IMR-90 (cell line): ENCODE measurements around the gene DMAC2. TPM values are rescaled to one million over a fixed set of nuclear protein-coding genes. Genes with fewer than 3 reads are reported as not detected.

Experiments used
- ATAC-seq: fragments of 200-7000 bp; cut with Tn5 transposase; 2 replicates; pipeline ENCODE4 v1.9.1; 2020; ENCODE audit warnings: low read depth, mild to moderate bottlenecking, moderate library complexity
- BruUV-seq: library from RNA; stranded (reverse); fragments of 400-500 nt; replicated peaks from 2 replicates; lab custom pipeline; 2021; lab: Mats Ljungman, UMichigan
- CTCF ChIA-PET: fragments of 300-600 bp; formaldehyde crosslinking; extraction: SDS; loops from one replicate; lab custom pipeline; 2021; ENCODE audit warnings: antibody characterized with exemption; lab: Yijun Ruan, JAX
- POLR2A ChIA-PET: fragments of 300-600 bp; sonication (Branson Sonifier 250); formaldehyde crosslinking; loops from one replicate; lab custom pipeline; 2022; ENCODE audit warnings: antibody characterized with exemption; ENCODE audit not compliant: unreplicated experiment; lab: Charles Lee
- DNase-seq: peaks from one replicate; pipeline ENCODE4 v3.0.0; 2013
- H2AFZ ChIP-seq: replicated peaks from 2 replicates; pipeline ENCODE3; 2013; ENCODE audit warnings: low read length, mild to moderate bottlenecking; ENCODE audit not compliant: poor library complexity
- H2AK5ac ChIP-seq: 2 replicates; pipeline ENCODE4 v1.6.1; 2013; ENCODE audit warnings: low read depth, low read length, inconsistent platforms
- H2AK9ac ChIP-seq: replicated peaks from 2 replicates; pipeline ENCODE3; 2013; ENCODE audit warnings: mild to moderate bottlenecking, low read depth, low read length, moderate library complexity; ENCODE audit not compliant: poor library complexity
- H2BK120ac ChIP-seq: 2 replicates; pipeline ENCODE4 v1.6.1; 2013; ENCODE audit warnings: low read depth, low read length, inconsistent platforms
- H2BK15ac ChIP-seq: 3 replicates; pipeline ENCODE4 v1.6.1; 2013; ENCODE audit warnings: low read depth, low read length, inconsistent platforms
- H2BK20ac ChIP-seq: 2 replicates; pipeline ENCODE4 v1.6.1; 2013; ENCODE audit warnings: low read depth, mild to moderate bottlenecking, inconsistent platforms, low read length, moderate library complexity
- H2BK5ac ChIP-seq: 2 replicates; pipeline ENCODE4 v1.6.1; 2013; ENCODE audit warnings: mild to moderate bottlenecking, low read depth, low read length, inconsistent platforms; ENCODE audit not compliant: poor library complexity, severe bottlenecking
- H3K14ac ChIP-seq: replicated peaks from 2 replicates; pipeline ENCODE4 v1.6.1; 2013; ENCODE audit warnings: low read depth, low read length, inconsistent platforms
- H3K18ac ChIP-seq: 2 replicates; pipeline ENCODE4 v1.6.1; 2013; ENCODE audit warnings: low read depth, low read length, control low read depth
- H3K23ac ChIP-seq: 2 replicates; pipeline ENCODE4 v1.6.1; 2013; ENCODE audit warnings: low read depth, low read length, inconsistent platforms
- H3K27ac ChIP-seq: 2 replicates; pipeline ENCODE4 v1.5.1; 2013; ENCODE audit warnings: mild to moderate bottlenecking, control low read depth, low read length; ENCODE audit not compliant: insufficient read depth
- H3K27me3 ChIP-seq: 2 replicates; pipeline ENCODE4 v1.6.1; 2013; ENCODE audit warnings: low read length; ENCODE audit not compliant: control insufficient read depth, insufficient read depth
- H3K36me3 ChIP-seq: 2 replicates; pipeline ENCODE4 v1.6.1; 2013; ENCODE audit warnings: low read length, mixed read lengths; ENCODE audit not compliant: control insufficient read depth, insufficient read depth
- H3K4ac ChIP-seq: 2 replicates; pipeline ENCODE4 v1.6.1; 2013; ENCODE audit warnings: low read depth, low read length, inconsistent platforms
- H3K4me1 ChIP-seq: 2 replicates; pipeline ENCODE4 v1.6.1; 2013; ENCODE audit warnings: low read length, mixed read lengths; ENCODE audit not compliant: control insufficient read depth, insufficient read depth
- H3K4me2 ChIP-seq: 2 replicates; pipeline ENCODE4 v1.6.1; 2013; ENCODE audit warnings: low read depth, mild to moderate bottlenecking, control low read depth, low read length, moderate library complexity
- H3K4me3 ChIP-seq: 2 replicates; pipeline ENCODE4 v1.5.1; 2013; ENCODE audit warnings: low read depth, mild to moderate bottlenecking, control low read depth, low read length, moderate library complexity; ENCODE audit not compliant: insufficient read depth
- H3K56ac ChIP-seq: 2 replicates; pipeline ENCODE4 v1.6.1; 2013; ENCODE audit warnings: low read length, inconsistent platforms; ENCODE audit not compliant: insufficient read depth; ENCODE audit errors: extremely low read depth
- H3K79me1 ChIP-seq, 2 experiments: 2 replicates each; pipeline ENCODE4 v1.6.1; 2013; ENCODE audit warnings: low read length in 2 of 2, inconsistent platforms in 1 of 2, low read depth in 1 of 2
- H3K9ac ChIP-seq: 2 replicates; pipeline ENCODE4 v1.6.1; 2013; ENCODE audit warnings: low read depth, low read length, control low read depth
- H3K9me1 ChIP-seq: 2 replicates; pipeline ENCODE4 v1.6.1; 2013; ENCODE audit warnings: low read length, inconsistent platforms; ENCODE audit not compliant: insufficient read depth
- H3K9me3 ChIP-seq: 2 replicates; pipeline ENCODE4 v1.6.1; 2013; ENCODE audit warnings: low read length; ENCODE audit not compliant: control insufficient read depth, insufficient read depth
- H4K20me1 ChIP-seq: 2 replicates; pipeline ENCODE4 v1.6.1; 2013; ENCODE audit warnings: low read length, inconsistent platforms; ENCODE audit not compliant: insufficient read depth
- H4K5ac ChIP-seq: 2 replicates; pipeline ENCODE4 v1.6.1; 2013; ENCODE audit warnings: mild to moderate bottlenecking, low read depth, low read length, control low read depth
- H4K8ac ChIP-seq, 2 experiments: 2 replicates each; pipeline ENCODE4 v1.6.1; 2013; ENCODE audit warnings: low read depth in 2 of 2, low read length in 2 of 2, control low read depth in 1 of 2, inconsistent platforms in 1 of 2
- H4K91ac ChIP-seq: 2 replicates; pipeline ENCODE4 v1.6.1; 2013; ENCODE audit warnings: low read depth, low read length, inconsistent platforms; ENCODE audit not compliant: insufficient read depth
- CEBPB ChIP-seq: IDR thresholded peaks from 2 replicates; pipeline ENCODE4 v1.6.1; 2012; ENCODE audit warnings: low read depth, low read length, improper control_type of control experiment
- CHD1 ChIP-seq: IDR thresholded peaks from 2 replicates; pipeline ENCODE4 v1.6.1; 2012; ENCODE audit warnings: low read depth, low read length, improper control_type of control experiment
- CTCF ChIP-seq: conservative IDR thresholded peaks from 2 replicates; pipeline ENCODE4 v1.5.1; 2012; ENCODE audit warnings: mild to moderate bottlenecking, low read depth, low read length, improper control_type of control experiment
- FOS ChIP-seq: fragments of 150-350 bp; IDR thresholded peaks from 2 replicates; pipeline ENCODE4 v1.6.1; 2016; ENCODE audit warnings: low read depth, low read length
- MAZ ChIP-seq: IDR thresholded peaks from 2 replicates; pipeline ENCODE4 v1.6.1; 2012; ENCODE audit warnings: low read depth, mild to moderate bottlenecking, low read length, improper control_type of control experiment, moderate library complexity, borderline replicate concordance
- MXI1 ChIP-seq: IDR thresholded peaks from 2 replicates; pipeline ENCODE4 v1.6.1; 2012; ENCODE audit warnings: low read depth, mild to moderate bottlenecking, low read length, moderate library complexity, borderline replicate concordance
- POLR2A ChIP-seq: IDR thresholded peaks from 2 replicates; pipeline ENCODE4 v1.6.1; 2012; ENCODE audit warnings: mild to moderate bottlenecking, low read depth, low read length
- RAD21 ChIP-seq: IDR thresholded peaks from 2 replicates; pipeline ENCODE4 v1.6.1; 2012; ENCODE audit warnings: low read length, improper control_type of control experiment
- RFX5 ChIP-seq: IDR thresholded peaks from 2 replicates; pipeline ENCODE4 v1.8.0; 2012; ENCODE audit warnings: low read depth, mild to moderate bottlenecking, low read length, moderate library complexity
- WGBS, 2 experiments: methylation state at CpG; one replicate each; pipeline versions ENCODE4 v1.1.5 to v1.1.7; 2013; ENCODE audit warnings: missing lambda C conversion rate in 2 of 2; ENCODE audit not compliant: insufficient read length in 1 of 2; ENCODE audit errors: extremely low coverage in 2 of 2; 5-methylcytosine and 5-hydroxymethylcytosine counted together
- dilution Hi-C: fragments of 300-500 bp; cut with HindIII; formaldehyde crosslinking; loops from one replicate; pipeline ENCODE4 v1.14.3; 2018; ENCODE audit warnings: low sequenced_read_pairs; ENCODE audit not compliant: unreplicated experiment
- in situ Hi-C: fragments of 300-500 bp; cut with MboI; formaldehyde crosslinking; loops from 3 replicates; pipeline ENCODE4 v1.14.3; 2019; ENCODE audit warnings: low sequenced_read_pairs, inconsistent platforms, mixed read lengths
- intact Hi-C: fragments of 100-400 bp; cut with micrococcal nuclease; formaldehyde crosslinking; loops from 2 replicates; pipeline ENCODE4 v1.10.0; 2022
- polyA plus RNA-seq, 3 experiments: library from polyadenylated mRNA; depleted of rRNA; stranded (reverse); fragments of >200 nt; gene quantifications; 2 replicates each; pipeline ENCODE4 v1.2.3, GENCODE V29; 2012; ENCODE audit warnings: low replicate concordance in 1 of 3
- total RNA-seq: library from RNA; depleted of rRNA; stranded (reverse); fragments of >200 nt; gene quantifications from 2 replicates; pipeline ENCODE4 v1.2.3, GENCODE V29; 2012

The DMAC2 gene
- total and polyA plus RNA-seq, 2 of the 4 experiments (the other 2 are of a cell fraction) = 52.5 to 72.2 TPM

DNA sequence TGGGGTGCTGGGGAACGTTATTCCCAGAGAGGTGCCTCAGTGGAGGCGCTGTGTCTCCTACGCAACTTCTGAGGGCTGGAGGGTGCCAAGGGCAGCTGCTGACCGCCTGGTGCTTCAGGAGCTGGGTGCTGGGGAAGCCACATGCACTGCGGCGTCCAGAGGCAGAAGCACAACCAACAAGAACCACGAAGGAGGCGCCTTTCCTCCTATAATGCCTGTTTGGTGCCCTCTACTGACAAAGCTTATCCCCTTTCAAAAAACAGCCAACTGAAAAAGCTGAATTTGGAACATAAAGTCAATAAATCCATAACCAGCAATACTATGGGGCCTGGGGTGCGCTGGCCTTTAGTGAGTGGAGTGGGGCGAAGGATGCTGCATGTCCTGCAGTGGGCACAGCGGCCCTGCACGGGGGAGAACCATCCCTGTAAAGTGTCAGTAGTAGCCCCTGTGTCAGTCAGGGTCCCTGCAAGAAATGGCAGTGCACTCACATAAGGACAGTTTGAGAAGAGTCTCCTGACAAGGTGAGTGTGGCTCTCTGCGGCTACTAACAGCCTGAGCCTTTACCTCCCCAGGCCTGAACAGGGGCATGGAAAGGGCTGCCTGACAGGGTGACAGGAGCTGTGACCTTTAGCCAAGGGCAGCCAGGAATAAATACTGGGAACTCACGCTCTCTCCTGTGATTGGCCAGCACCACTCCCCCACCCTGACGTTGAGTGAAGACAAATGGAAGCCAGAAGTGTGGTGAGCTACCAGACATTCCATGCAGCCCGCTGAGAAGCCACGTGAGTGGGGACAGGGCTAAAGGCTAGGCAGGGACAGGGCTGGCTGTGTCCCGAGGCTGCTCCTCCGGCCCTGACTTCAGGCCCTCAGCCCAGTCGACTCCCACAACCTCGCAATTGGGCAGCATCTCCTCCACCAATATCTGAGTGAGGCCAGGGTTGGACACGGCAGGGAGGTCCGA lies 8.0 kb downstream of the DMAC2 start:
- ChIA-PET POLR2A (no interaction called here), CTCF (interaction anchor here (0.7 to 0.9 kb wide), 2 partner anchors 23 to 109 kb away, joined by 3 read pairs; no protein-coding TSS in a partner anchor)
- DNase-seq (peak; percentile 31), ATAC-seq (no peak; the same call in 1 of the 2 replicates)
- Histone ChIP-seq H2AFZ (peak overlapping the region; percentile 17), H3K4me3 (no peak overlapping the region), H3K18ac (no peak overlapping the region), H3K27ac (no peak overlapping the region), H3K4me1 (peaks cover 9% of the 10 kb centered on the region; the same call in 1 of the 2 replicates), H3K9ac (no peak overlapping the region), H3K4ac (no peak overlapping the region), H2BK5ac (no peak overlapping the region), H4K91ac (no peak overlapping the region), H3K9me3 (no peaks in the 10 kb centered on the region), H4K5ac (no peak overlapping the region), H3K36me3 (peaks cover 23% of the 10 kb centered on the region), H3K79me1 (peaks cover 0 to 7% of the 10 kb centered on the region in 2 experiments; a peak in 2 of 4 replicates), H3K9me1 (no peaks in the 10 kb centered on the region), H2BK15ac (no peak overlapping the region), H4K8ac (no peak overlapping the region), H2BK120ac (no peak overlapping the region), H3K23ac (no peak overlapping the region), H2AK9ac (no peak overlapping the region), H4K20me1 (no peaks in the 10 kb centered on the region), H3K27me3 (no peaks in the 10 kb centered on the region), H2BK20ac (no peak overlapping the region), H3K14ac (no peak overlapping the region), H3K4me2 (no peak overlapping the region), H2AK5ac (no peak overlapping the region), H3K56ac (no peak overlapping the region)
- intact Hi-C loops = loop anchor here (1.0 kb wide), 1 partner anchor 110 kb away; no protein-coding TSS in a partner anchor
- in situ Hi-C loops = no loop called here
- TF ChIP-seq RFX5 = no peak
- TF ChIP-seq FOS = no peak
- no peak for TF ChIP-seq MXI1
- no peak for TF ChIP-seq CHD1
- no peak for TF ChIP-seq POLR2A
- TF ChIP-seq CEBPB = no peak
- peak; percentile 25; the same call in 1 of the 2 replicates for TF ChIP-seq RAD21
- peak; percentile 41 for TF ChIP-seq CTCF
- TF ChIP-seq MAZ = no peak
- 77% methylated on average over 6 of the region's 23 CpGs; no CpG with 5 or more reads in 1 of the 2 experiments for WGBS, 2 experiments
- BruUV-seq = TSS peak; percentile 65
- dilution Hi-C loops = no loop called here
